IMR-90 (cell line): ENCODE data around the gene MTMR3. TPM values are rescaled to one million over a fixed set of nuclear protein-coding genes. Genes with fewer than 3 reads are reported as not detected.

Experiments used
- ATAC-seq: fragments of 200-7000 bp; cut with Tn5 transposase; 2 replicates; pipeline ENCODE4 v1.9.1; 2020; ENCODE audit warnings: low read depth, mild to moderate bottlenecking, moderate library complexity
- BruUV-seq: library from RNA; stranded (reverse); fragments of 400-500 nt; replicated peaks from 2 replicates; lab custom pipeline; 2021; lab: Mats Ljungman, UMichigan
- CTCF ChIA-PET: fragments of 300-600 bp; formaldehyde crosslinking; extraction: SDS; loops from one replicate; lab custom pipeline; 2021; ENCODE audit warnings: antibody characterized with exemption; lab: Yijun Ruan, JAX
- POLR2A ChIA-PET: fragments of 300-600 bp; sonication (Branson Sonifier 250); formaldehyde crosslinking; loops from one replicate; lab custom pipeline; 2022; ENCODE audit warnings: antibody characterized with exemption; ENCODE audit not compliant: unreplicated experiment; lab: Charles Lee
- DNase-seq: peaks from one replicate; pipeline ENCODE4 v3.0.0; 2013
- H2AFZ ChIP-seq: replicated peaks from 2 replicates; pipeline ENCODE3; 2013; ENCODE audit warnings: low read length, mild to moderate bottlenecking; ENCODE audit not compliant: poor library complexity
- H2AK5ac ChIP-seq: 2 replicates; pipeline ENCODE4 v1.6.1; 2013; ENCODE audit warnings: low read depth, low read length, inconsistent platforms
- H2AK9ac ChIP-seq: replicated peaks from 2 replicates; pipeline ENCODE3; 2013; ENCODE audit warnings: mild to moderate bottlenecking, low read depth, low read length, moderate library complexity; ENCODE audit not compliant: poor library complexity
- H2BK120ac ChIP-seq: 2 replicates; pipeline ENCODE4 v1.6.1; 2013; ENCODE audit warnings: low read depth, low read length, inconsistent platforms
- H2BK15ac ChIP-seq: 3 replicates; pipeline ENCODE4 v1.6.1; 2013; ENCODE audit warnings: low read depth, low read length, inconsistent platforms
- H2BK20ac ChIP-seq: 2 replicates; pipeline ENCODE4 v1.6.1; 2013; ENCODE audit warnings: low read depth, mild to moderate bottlenecking, inconsistent platforms, low read length, moderate library complexity
- H2BK5ac ChIP-seq: 2 replicates; pipeline ENCODE4 v1.6.1; 2013; ENCODE audit warnings: mild to moderate bottlenecking, low read depth, low read length, inconsistent platforms; ENCODE audit not compliant: poor library complexity, severe bottlenecking
- H3K14ac ChIP-seq: replicated peaks from 2 replicates; pipeline ENCODE4 v1.6.1; 2013; ENCODE audit warnings: low read depth, low read length, inconsistent platforms
- H3K18ac ChIP-seq: 2 replicates; pipeline ENCODE4 v1.6.1; 2013; ENCODE audit warnings: low read depth, low read length, control low read depth
- H3K23ac ChIP-seq: 2 replicates; pipeline ENCODE4 v1.6.1; 2013; ENCODE audit warnings: low read depth, low read length, inconsistent platforms
- H3K27ac ChIP-seq: 2 replicates; pipeline ENCODE4 v1.5.1; 2013; ENCODE audit warnings: mild to moderate bottlenecking, control low read depth, low read length; ENCODE audit not compliant: insufficient read depth
- H3K27me3 ChIP-seq: 2 replicates; pipeline ENCODE4 v1.6.1; 2013; ENCODE audit warnings: low read length; ENCODE audit not compliant: control insufficient read depth, insufficient read depth
- H3K36me3 ChIP-seq: 2 replicates; pipeline ENCODE4 v1.6.1; 2013; ENCODE audit warnings: low read length, mixed read lengths; ENCODE audit not compliant: control insufficient read depth, insufficient read depth
- H3K4ac ChIP-seq: 2 replicates; pipeline ENCODE4 v1.6.1; 2013; ENCODE audit warnings: low read depth, low read length, inconsistent platforms
- H3K4me1 ChIP-seq: 2 replicates; pipeline ENCODE4 v1.6.1; 2013; ENCODE audit warnings: low read length, mixed read lengths; ENCODE audit not compliant: control insufficient read depth, insufficient read depth
- H3K4me2 ChIP-seq: 2 replicates; pipeline ENCODE4 v1.6.1; 2013; ENCODE audit warnings: low read depth, mild to moderate bottlenecking, control low read depth, low read length, moderate library complexity
- H3K4me3 ChIP-seq: 2 replicates; pipeline ENCODE4 v1.5.1; 2013; ENCODE audit warnings: low read depth, mild to moderate bottlenecking, control low read depth, low read length, moderate library complexity; ENCODE audit not compliant: insufficient read depth
- H3K56ac ChIP-seq: 2 replicates; pipeline ENCODE4 v1.6.1; 2013; ENCODE audit warnings: low read length, inconsistent platforms; ENCODE audit not compliant: insufficient read depth; ENCODE audit errors: extremely low read depth
- H3K79me1 ChIP-seq, 2 experiments: 2 replicates each; pipeline ENCODE4 v1.6.1; 2013; ENCODE audit warnings: low read length in 2 of 2, inconsistent platforms in 1 of 2, low read depth in 1 of 2
- H3K9ac ChIP-seq: 2 replicates; pipeline ENCODE4 v1.6.1; 2013; ENCODE audit warnings: low read depth, low read length, control low read depth
- H3K9me1 ChIP-seq: 2 replicates; pipeline ENCODE4 v1.6.1; 2013; ENCODE audit warnings: low read length, inconsistent platforms; ENCODE audit not compliant: insufficient read depth
- H3K9me3 ChIP-seq: 2 replicates; pipeline ENCODE4 v1.6.1; 2013; ENCODE audit warnings: low read length; ENCODE audit not compliant: control insufficient read depth, insufficient read depth
- H4K20me1 ChIP-seq: 2 replicates; pipeline ENCODE4 v1.6.1; 2013; ENCODE audit warnings: low read length, inconsistent platforms; ENCODE audit not compliant: insufficient read depth
- H4K5ac ChIP-seq: 2 replicates; pipeline ENCODE4 v1.6.1; 2013; ENCODE audit warnings: mild to moderate bottlenecking, low read depth, low read length, control low read depth
- H4K8ac ChIP-seq, 2 experiments: 2 replicates each; pipeline ENCODE4 v1.6.1; 2013; ENCODE audit warnings: low read depth in 2 of 2, low read length in 2 of 2, control low read depth in 1 of 2, inconsistent platforms in 1 of 2
- H4K91ac ChIP-seq: 2 replicates; pipeline ENCODE4 v1.6.1; 2013; ENCODE audit warnings: low read depth, low read length, inconsistent platforms; ENCODE audit not compliant: insufficient read depth
- CEBPB ChIP-seq: IDR thresholded peaks from 2 replicates; pipeline ENCODE4 v1.6.1; 2012; ENCODE audit warnings: low read depth, low read length, improper control_type of control experiment
- CHD1 ChIP-seq: IDR thresholded peaks from 2 replicates; pipeline ENCODE4 v1.6.1; 2012; ENCODE audit warnings: low read depth, low read length, improper control_type of control experiment
- RFX5 ChIP-seq: IDR thresholded peaks from 2 replicates; pipeline ENCODE4 v1.8.0; 2012; ENCODE audit warnings: low read depth, mild to moderate bottlenecking, low read length, moderate library complexity
- USF2 ChIP-seq: fragments of 150-350 bp; IDR thresholded peaks from 2 replicates; pipeline ENCODE4 v1.6.1; 2017; ENCODE audit warnings: mild to moderate bottlenecking, antibody characterized with exemption, low read length, low read depth
- dilution Hi-C: fragments of 300-500 bp; cut with HindIII; formaldehyde crosslinking; loops from one replicate; pipeline ENCODE4 v1.14.3; 2018; ENCODE audit warnings: low sequenced_read_pairs; ENCODE audit not compliant: unreplicated experiment
- in situ Hi-C: fragments of 300-500 bp; cut with MboI; formaldehyde crosslinking; loops from 3 replicates; pipeline ENCODE4 v1.14.3; 2019; ENCODE audit warnings: low sequenced_read_pairs, inconsistent platforms, mixed read lengths
- intact Hi-C: fragments of 100-400 bp; cut with micrococcal nuclease; formaldehyde crosslinking; loops from 2 replicates; pipeline ENCODE4 v1.10.0; 2022
- polyA plus RNA-seq, 3 experiments: library from polyadenylated mRNA; depleted of rRNA; stranded (reverse); fragments of >200 nt; gene quantifications; 2 replicates each; pipeline ENCODE4 v1.2.3, GENCODE V29; 2012; ENCODE audit warnings: low replicate concordance in 1 of 3
- total RNA-seq: library from RNA; depleted of rRNA; stranded (reverse); fragments of >200 nt; gene quantifications from 2 replicates; pipeline ENCODE4 v1.2.3, GENCODE V29; 2012

Gene MTMR3
- total and polyA plus RNA-seq, 2 of the 4 experiments (the other 2 are of a cell fraction), result 21.3 to 29.4 TPM

DNA sequence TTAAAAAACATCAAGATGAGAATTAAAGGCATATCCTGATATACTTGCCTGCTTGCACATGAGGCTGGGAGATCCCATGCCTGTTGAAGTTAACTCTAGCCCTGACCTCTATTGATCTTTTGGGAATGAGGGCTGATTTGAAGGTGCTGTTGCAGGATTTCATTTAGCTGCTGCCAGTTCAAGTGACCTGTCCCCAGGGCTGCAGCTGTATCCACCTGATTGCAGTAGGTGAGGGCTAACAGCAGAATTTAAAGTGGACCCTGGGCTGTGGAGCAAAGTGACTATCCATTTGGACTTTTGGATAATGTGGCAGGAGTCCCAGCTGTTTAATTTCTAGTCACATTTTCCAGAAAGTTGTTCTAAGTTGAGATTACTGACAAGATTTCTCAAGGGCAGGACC lies 146.5 kb downstream of the MTMR3 start:
- Histone ChIP-seq H3K36me3 (peaks cover 35% of the 10 kb centered on the region), H3K9me1 (peaks cover 23% of the 10 kb centered on the region), H2AK9ac (no peak overlapping the region), H2BK120ac (no peak overlapping the region), H4K8ac (no peak overlapping the region), H2BK15ac (no peak overlapping the region), H3K4ac (no peak overlapping the region), H4K20me1 (no peaks in the 10 kb centered on the region), H3K18ac (no peak overlapping the region), H3K4me3 (no peak overlapping the region), H2BK5ac (no peak overlapping the region), H3K9me3 (no peaks in the 10 kb centered on the region), H4K5ac (no peak overlapping the region), H2AK5ac (no peak overlapping the region), H3K23ac (no peak overlapping the region), H2AFZ (no peak overlapping the region), H3K14ac (no peak overlapping the region), H3K79me1 (peaks cover 0 to 16% of the 10 kb centered on the region in 2 experiments; a peak in 2 of 4 replicates), H3K4me1 (no peaks in the 10 kb centered on the region), H3K9ac (no peak overlapping the region), H3K56ac (no peak overlapping the region), H3K27me3 (no peaks in the 10 kb centered on the region), H3K4me2 (no peak overlapping the region), H3K27ac (no peak overlapping the region), H2BK20ac (no peak overlapping the region), H4K91ac (no peak overlapping the region)
- dilution Hi-C loops (loop anchor here (25.0 kb wide), 1 partner anchor 342 kb away; no protein-coding TSS in a partner anchor), in situ Hi-C loops (no loop called here), intact Hi-C loops (no loop called here)
- CTCF ChIA-PET, result no interaction called here
- DNase-seq (no peak), ATAC-seq (no peak)
- POLR2A ChIA-PET, result no interaction called here
- no peak for TF ChIP-seq CEBPB
- TF ChIP-seq RFX5, result no peak
- TF ChIP-seq USF2, result no peak
- TF ChIP-seq CHD1, result no peak
- BruUV-seq, result no TSS peak
